DND-41 (cell line): ENCODE measurements around the gene SEC61G.

Source experiments
- EZH2 ChIP-seq: IDR thresholded peaks from 3 replicates; pipeline ENCODE4 v1.6.1; 2012; ENCODE audit warnings: borderline replicate concordance, low read depth, mild to moderate bottlenecking, moderate library complexity, low read length, inconsistent platforms; ENCODE audit not compliant: severe bottlenecking
- TF ChIP-seq, protein P1 (sequence below): IDR thresholded peaks from 2 replicates; pipeline ENCODE4 v1.5.1; 2012; ENCODE audit warnings: borderline replicate concordance, low read length, moderate library complexity, mild to moderate bottlenecking; ENCODE audit not compliant: poor library complexity, severe bottlenecking; ENCODE audit errors: extremely low read depth

GRCh38 chr7:54774785-54775740 lies 16.1 kb upstream of the SEC61G start:
- TF ChIP-seq, protein P1, sequence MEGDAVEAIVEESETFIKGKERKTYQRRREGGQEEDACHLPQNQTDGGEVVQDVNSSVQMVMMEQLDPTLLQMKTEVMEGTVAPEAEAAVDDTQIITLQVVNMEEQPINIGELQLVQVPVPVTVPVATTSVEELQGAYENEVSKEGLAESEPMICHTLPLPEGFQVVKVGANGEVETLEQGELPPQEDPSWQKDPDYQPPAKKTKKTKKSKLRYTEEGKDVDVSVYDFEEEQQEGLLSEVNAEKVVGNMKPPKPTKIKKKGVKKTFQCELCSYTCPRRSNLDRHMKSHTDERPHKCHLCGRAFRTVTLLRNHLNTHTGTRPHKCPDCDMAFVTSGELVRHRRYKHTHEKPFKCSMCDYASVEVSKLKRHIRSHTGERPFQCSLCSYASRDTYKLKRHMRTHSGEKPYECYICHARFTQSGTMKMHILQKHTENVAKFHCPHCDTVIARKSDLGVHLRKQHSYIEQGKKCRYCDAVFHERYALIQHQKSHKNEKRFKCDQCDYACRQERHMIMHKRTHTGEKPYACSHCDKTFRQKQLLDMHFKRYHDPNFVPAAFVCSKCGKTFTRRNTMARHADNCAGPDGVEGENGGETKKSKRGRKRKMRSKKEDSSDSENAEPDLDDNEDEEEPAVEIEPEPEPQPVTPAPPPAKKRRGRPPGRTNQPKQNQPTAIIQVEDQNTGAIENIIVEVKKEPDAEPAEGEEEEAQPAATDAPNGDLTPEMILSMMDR = no peak
- TF ChIP-seq EZH2 = no peak
